ENCODE results near the gene TRIM7.

DNA sequence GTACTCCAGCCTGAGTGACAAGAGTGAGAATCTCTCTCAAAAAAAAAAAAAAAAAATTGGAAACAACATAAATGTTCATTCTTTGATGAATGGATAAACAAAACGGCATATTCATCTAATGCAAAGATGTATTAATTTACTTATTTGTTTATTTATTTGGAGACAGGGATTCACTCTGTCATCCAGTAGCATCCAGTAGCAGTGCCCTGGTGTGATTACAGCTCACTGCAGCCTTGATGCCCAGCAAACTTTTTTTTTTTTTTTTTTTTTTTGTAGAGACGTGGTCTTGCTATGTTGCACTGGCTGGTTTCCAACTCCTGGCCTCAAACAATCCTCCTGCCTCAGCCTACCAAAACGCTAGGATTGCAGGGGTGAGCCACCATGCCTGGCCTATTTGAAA, 33.2 kb downstream of the TRIM7 start:
- TF ChIP-seq POLR2A (IDR thresholded peaks at IDR 0.05; ENCODE audit: low read depth, low read length) = no peak
- TF ChIP-seq POLR2AphosphoS5 (IDR thresholded peaks at IDR 0.05; ENCODE audit: low read depth, low read length) = no peak
